ENCODE results near the gene DNMT3L. TPM values are rescaled to one million over a fixed set of nuclear protein-coding genes. Genes with fewer than 3 reads are reported as not detected.
"Not testable (repeated sequence)": the region's sequence is repeated elsewhere in the genome, so short reads cannot be mapped to it uniquely, and the experiment has no call there.

Gene DNMT3L
- total RNA-seq, 1 donor from 2014 or later: not detected

DNA sequence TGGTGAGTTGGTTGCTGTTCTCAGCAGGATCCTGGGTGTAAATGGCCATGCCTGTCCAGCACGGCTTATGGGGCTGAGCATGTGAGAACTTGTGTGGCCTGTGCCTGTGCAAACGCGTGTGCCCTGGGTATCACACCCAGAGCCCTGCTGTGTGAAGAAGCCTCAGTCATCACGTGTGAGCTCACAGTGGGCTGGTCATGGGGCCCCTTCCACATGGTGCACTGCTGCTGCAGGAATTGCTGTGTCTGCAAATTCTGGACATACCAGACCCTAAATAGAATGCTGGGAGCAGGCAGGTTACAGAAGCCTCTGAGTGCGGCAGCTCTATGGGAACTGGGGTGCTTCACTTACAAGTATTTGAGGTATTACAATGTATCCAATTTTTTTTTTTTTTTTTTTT, 38.4 kb downstream of the DNMT3L start:
- H3K36me3 ChIP-seq; DNase-seq (ENCODE audit: low spot score in 2 of 2); H3K9me3 ChIP-seq; intact Hi-C loops (cut with DNase I); H3K27ac ChIP-seq; H3K4me1 ChIP-seq; H3K4me3 ChIP-seq; H3K27me3 ChIP-seq: not testable (repeated sequence)

- H3K9me3 ChIP-seq; H3K36me3 ChIP-seq; H3K4me1 ChIP-seq; H3K27me3 ChIP-seq; H3K4me3 ChIP-seq; intact Hi-C loops (cut with DNase I); DNase-seq (ENCODE audit: low spot score in 2 of 2); H3K27ac ChIP-seq: not testable (repeated sequence)
Measured at GRCh38 chr21:44220674-44221073, 41.0 kb downstream of the DNMT3L start.

DNA sequence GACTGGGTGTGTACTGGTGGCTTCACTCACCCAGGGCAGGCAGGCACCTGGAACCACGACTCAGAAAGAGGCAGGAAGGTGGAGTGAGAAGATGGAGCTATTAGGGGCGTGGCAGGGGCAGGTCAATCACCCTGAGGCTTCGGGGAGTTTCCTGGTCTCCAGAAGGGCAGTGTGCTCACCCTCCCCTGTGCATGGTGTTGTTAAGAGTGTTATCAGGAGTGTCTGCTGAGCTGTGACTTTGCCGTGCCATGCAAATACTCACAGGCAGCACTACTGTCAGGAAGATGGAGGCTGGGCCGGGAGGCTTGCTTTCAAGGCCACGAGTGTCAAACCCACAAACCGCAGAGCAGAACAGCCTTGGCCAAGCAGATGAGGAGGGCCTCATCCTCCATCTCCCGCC, 43.2 kb downstream of the DNMT3L start:
- H3K4me3 ChIP-seq; H3K36me3 ChIP-seq; DNase-seq (ENCODE audit: low spot score in 2 of 2); H3K4me1 ChIP-seq; intact Hi-C loops (cut with DNase I); H3K9me3 ChIP-seq; H3K27ac ChIP-seq; H3K27me3 ChIP-seq: not testable (repeated sequence)

GRCh38 chr21:44211978-44212377, 49.7 kb downstream of the DNMT3L start:
- H3K27ac ChIP-seq; H3K27me3 ChIP-seq; H3K4me1 ChIP-seq; DNase-seq (ENCODE audit: low spot score in 2 of 2); intact Hi-C loops (cut with DNase I); H3K4me3 ChIP-seq; H3K9me3 ChIP-seq; H3K36me3 ChIP-seq: not testable (repeated sequence)

DNA sequence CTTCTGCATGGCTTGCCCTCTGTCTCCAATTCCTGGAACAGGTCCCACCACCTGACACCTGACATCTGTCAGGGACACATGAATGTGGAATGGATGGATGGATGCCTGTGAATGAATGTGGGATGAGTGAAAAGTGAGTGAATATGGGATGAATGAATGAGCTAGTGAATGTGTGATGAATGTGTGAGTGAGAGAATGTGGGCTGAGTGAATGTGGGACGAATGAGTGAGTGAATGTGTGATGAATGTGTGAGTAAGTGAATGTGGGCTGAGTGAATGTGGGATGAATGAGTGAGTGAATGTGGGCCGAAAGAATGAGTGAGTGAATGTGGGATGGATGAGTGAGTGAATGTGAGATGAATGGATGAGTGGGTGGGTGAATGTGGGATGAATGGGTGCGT, 50.1 kb downstream of the DNMT3L start:
- H3K9me3 ChIP-seq; H3K27me3 ChIP-seq; intact Hi-C loops (cut with DNase I); H3K4me3 ChIP-seq; DNase-seq (ENCODE audit: low spot score in 2 of 2); H3K36me3 ChIP-seq; H3K27ac ChIP-seq; H3K4me1 ChIP-seq: not testable (repeated sequence)

GRCh38 chr21:44207860-44208646, 53.6 kb downstream of the DNMT3L start:
- intact Hi-C loops (cut with DNase I); H3K9me3 ChIP-seq; H3K4me3 ChIP-seq; H3K4me1 ChIP-seq; H3K27me3 ChIP-seq; H3K27ac ChIP-seq; DNase-seq (ENCODE audit: low spot score in 2 of 2); H3K36me3 ChIP-seq: not testable (repeated sequence)

- H3K4me3 ChIP-seq; DNase-seq (ENCODE audit: low spot score in 2 of 2); H3K36me3 ChIP-seq; H3K9me3 ChIP-seq; intact Hi-C loops (cut with DNase I); H3K27me3 ChIP-seq; H3K4me1 ChIP-seq; H3K27ac ChIP-seq: not testable (repeated sequence)
Measured at GRCh38 chr21:44206698-44207676, 54.7 kb downstream of the DNMT3L start.

DNA sequence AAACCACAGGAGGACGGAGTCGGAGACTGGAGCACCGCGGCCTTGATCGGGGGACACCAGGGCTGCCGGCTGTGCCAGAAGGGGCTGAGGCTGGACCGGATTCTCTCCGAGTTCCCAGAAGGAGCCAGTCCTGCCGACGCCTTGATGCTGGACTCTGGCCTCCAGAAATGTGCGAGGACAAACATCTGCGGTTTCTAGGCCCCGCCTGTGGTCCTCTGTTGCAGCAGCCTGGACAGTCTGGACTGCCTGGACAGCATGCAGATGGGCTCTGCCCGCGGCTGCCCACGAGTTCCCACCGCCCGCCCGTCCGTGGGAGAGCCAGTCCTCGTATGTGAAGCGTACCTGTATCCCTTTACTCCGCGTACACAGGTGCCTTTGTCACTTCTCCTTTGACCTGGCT, 55.5 kb downstream of the DNMT3L start:
- H3K9me3 ChIP-seq; H3K27me3 ChIP-seq; H3K27ac ChIP-seq; H3K4me1 ChIP-seq; intact Hi-C loops (cut with DNase I); H3K4me3 ChIP-seq; H3K36me3 ChIP-seq; DNase-seq (ENCODE audit: low spot score in 2 of 2): not testable (repeated sequence)

GRCh38 chr21:44202590-44203299, 59.0 kb downstream of the DNMT3L start:
- H3K4me3 ChIP-seq; H3K27ac ChIP-seq; H3K27me3 ChIP-seq; H3K9me3 ChIP-seq; intact Hi-C loops (cut with DNase I); H3K36me3 ChIP-seq; H3K4me1 ChIP-seq; DNase-seq (ENCODE audit: low spot score in 2 of 2): not testable (repeated sequence)

DNA sequence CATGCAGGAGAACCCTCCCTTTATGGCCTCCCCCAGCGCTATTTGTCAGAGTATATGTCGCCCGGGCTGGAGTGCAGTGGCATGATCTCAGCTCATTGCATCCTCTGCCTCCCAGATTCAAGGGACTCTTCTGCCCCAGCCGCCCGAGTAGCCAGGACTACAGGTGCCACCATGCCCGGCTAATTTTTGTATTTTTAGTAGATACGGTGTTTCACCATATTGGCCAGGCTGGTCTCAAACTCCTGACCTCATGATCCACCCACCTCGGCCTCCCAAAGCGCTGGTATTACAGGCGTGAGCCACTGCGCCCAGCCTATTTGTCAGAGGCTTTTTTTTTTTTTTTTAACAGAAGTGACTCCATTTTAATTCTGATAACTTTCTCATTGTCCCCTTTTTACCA, 61.7 kb downstream of the DNMT3L start:
- DNase-seq (ENCODE audit: low spot score in 2 of 2); H3K4me1 ChIP-seq; H3K9me3 ChIP-seq; intact Hi-C loops (cut with DNase I); H3K27me3 ChIP-seq; H3K4me3 ChIP-seq; H3K36me3 ChIP-seq; H3K27ac ChIP-seq: not testable (repeated sequence)

Data from ascending aorta (tissue), 2 donors.